Measurements from ENCODE around the gene PVRIG.
"Not testable (repeated sequence)": the region's sequence is repeated elsewhere in the genome, so short reads cannot be mapped to it uniquely, and the experiment has no call there.

GRCh38 chr7:100269306-100270045 lies 49.7 kb downstream of the PVRIG start:
- not testable (repeated sequence) for TF ChIP-seq CTCF (conservative IDR thresholded peaks at IDR 0.05; ENCODE audit: low read length); EZH2phosphoT487 (IDR thresholded peaks at IDR 0.05; ENCODE audit: borderline replicate concordance)

Data from Loucy (cell line).